CD4-positive, alpha-beta memory T cell (primary cell): ENCODE measurements around the gene ACTG1. TPM values are rescaled to one million over a fixed set of nuclear protein-coding genes. Genes with fewer than 3 reads are reported as not detected.

Source experiments
- CTCF ChIA-PET: fragments of 350-600 bp; sonication (Branson Sonifier 250); formaldehyde crosslinking; loops from one replicate; lab custom pipeline; 2021; ENCODE audit warnings: inconsistent platforms; ENCODE audit not compliant: partially characterized antibody; lab: Charles Lee
- POLR2A ChIA-PET: fragments of 350-600 bp; sonication (Branson Sonifier 250); formaldehyde crosslinking; loops from one replicate; lab custom pipeline; 2021; ENCODE audit not compliant: partially characterized antibody; lab: Charles Lee
- DNase-seq, 5 donors: peaks; one replicate each; pipeline versions ENCODE4 v3.0.0 to v3.0.0-alpha.2; 2020 to 2022; ENCODE audit warnings: mixed read lengths in 1 of 5
- H3K27ac ChIP-seq: one replicate; pipeline ENCODE4 v1.7.0; 2013; ENCODE audit warnings: low read depth, low read length
- H3K27me3 ChIP-seq: 2 replicates; pipeline ENCODE4 v1.7.0; 2013; ENCODE audit warnings: mild to moderate bottlenecking, low read length, moderate library complexity; ENCODE audit not compliant: insufficient read depth
- H3K36me3 ChIP-seq: 2 replicates; pipeline ENCODE4 v1.7.0; 2013; ENCODE audit warnings: mild to moderate bottlenecking, low read length, moderate library complexity; ENCODE audit not compliant: insufficient read depth
- H3K4me1 ChIP-seq: 2 replicates; pipeline ENCODE4 v1.7.0; 2013; ENCODE audit warnings: mild to moderate bottlenecking, low read length, moderate library complexity; ENCODE audit not compliant: insufficient read depth
- H3K4me3 ChIP-seq, 2 donors: one replicate each; pipeline ENCODE4 v1.7.0; 2013; ENCODE audit warnings: low read length in 2 of 2, mild to moderate bottlenecking in 1 of 2
- H3K9me3 ChIP-seq, 2 donors: one replicate each; pipeline ENCODE4 v1.7.0; 2013; ENCODE audit warnings: low read length in 2 of 2, control low read depth in 1 of 2; ENCODE audit not compliant: control insufficient read depth in 1 of 2
- H3K27ac Mint-ChIP-seq, 7 donors: one replicate each; pipeline ENCODE4 v1.8.0; 2020 to 2021; ENCODE audit warnings: mixed read lengths in 7 of 7, mild to moderate bottlenecking in 6 of 7, inconsistent platforms in 3 of 7, moderate library complexity in 3 of 7
- H3K27me3 Mint-ChIP-seq, 2 donors: one replicate each; pipeline ENCODE4 v1.8.0; 2020 to 2021; ENCODE audit warnings: mixed read lengths in 2 of 2
- H3K36me3 Mint-ChIP-seq, 2 donors: one replicate each; pipeline ENCODE4 v1.8.0; 2020 to 2021; ENCODE audit warnings: mixed read lengths in 2 of 2, inconsistent platforms in 1 of 2, mild to moderate bottlenecking in 1 of 2
- H3K4me1 Mint-ChIP-seq, 4 donors: one replicate each; pipeline ENCODE4 v1.8.0; 2020 to 2021; ENCODE audit warnings: mixed read lengths in 4 of 4, mild to moderate bottlenecking in 1 of 4
- H3K4me3 Mint-ChIP-seq, 8 donors: one replicate each; pipeline ENCODE4 v1.8.0; 2020 to 2021; ENCODE audit warnings: mixed read lengths in 8 of 8, mild to moderate bottlenecking in 7 of 8, moderate library complexity in 6 of 8, inconsistent platforms in 3 of 8
- H3K9me3 Mint-ChIP-seq, 8 donors: one replicate each; pipeline ENCODE4 v1.8.0; 2020 to 2021; ENCODE audit warnings: mixed read lengths in 8 of 8, mild to moderate bottlenecking in 5 of 8, inconsistent platforms in 3 of 8, moderate library complexity in 1 of 8
- intact Hi-C: fragments of 100-400 bp; cut with micrococcal nuclease; formaldehyde crosslinking; loops from one replicate; pipeline ENCODE4 v1.15.1; 2023
- polyA plus RNA-seq, 2 donors: library from polyadenylated mRNA; unstranded; fragments of 300-500 nt; fragmentation: Illumina TruSeq; gene quantifications; one replicate each; pipeline ENCODE4 v1.2.3, GENCODE V29; 2021
- total RNA-seq, 2 experiments: library from RNA; stranded (reverse); gene quantifications; one replicate each; pipeline ENCODE4 v1.2.3, GENCODE V29; 2021

ACTG1 gene
- total and polyA plus RNA-seq, 4 experiments from 2014 or later, result 1,031 to 1,651 (median 1,188) TPM

DNA sequence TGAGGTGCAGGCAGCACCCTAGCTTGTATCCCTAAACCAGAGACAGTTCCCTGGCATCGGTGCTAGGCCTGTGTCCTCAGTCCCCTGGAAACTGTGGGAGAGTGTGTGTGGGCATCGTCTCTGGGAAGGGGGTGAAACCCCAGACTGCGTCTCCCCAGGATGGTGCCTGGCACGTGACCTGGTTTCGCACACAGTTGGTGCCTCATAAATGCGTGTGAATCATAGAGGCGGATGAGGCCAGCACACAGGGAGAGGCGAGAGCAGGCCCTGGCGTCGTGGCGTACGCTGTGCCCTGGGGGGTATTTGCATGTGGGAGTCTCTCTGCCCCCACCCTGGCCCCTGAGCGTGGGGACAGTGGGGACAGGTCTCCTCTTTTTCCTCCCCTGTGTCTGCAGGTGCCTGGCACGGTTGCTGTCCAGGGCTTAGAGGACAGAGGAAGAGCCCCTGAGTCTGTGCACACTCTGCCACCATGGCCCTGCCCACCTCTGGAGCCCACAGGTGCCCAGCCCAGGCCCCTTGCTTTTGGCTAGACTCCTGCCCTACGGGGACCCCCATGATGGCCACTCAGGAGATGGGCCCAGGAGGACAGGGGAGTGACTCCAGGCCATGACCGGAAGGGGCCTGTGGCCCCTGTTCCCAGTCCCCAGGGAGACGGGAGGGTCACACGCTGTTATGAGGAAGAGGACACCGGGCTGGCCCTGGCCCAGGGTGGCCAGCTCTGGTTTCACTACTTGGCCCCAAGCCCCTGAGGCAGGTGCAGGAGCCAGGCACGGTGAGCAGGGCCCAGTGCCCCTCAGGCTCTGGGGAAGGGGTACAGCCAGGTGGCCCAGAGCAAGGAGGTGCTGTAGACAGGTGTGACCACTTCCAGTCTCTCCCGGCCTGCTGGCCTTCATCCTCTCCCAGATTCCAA lies 14.3 kb upstream of the ACTG1 start:
- Histone ChIP-seq H3K27ac (no peak overlapping the region), H3K9me3 (no peaks in the 10 kb centered on the region), H3K36me3 (no peaks in the 10 kb centered on the region), H3K27me3 (no peaks in the 10 kb centered on the region), H3K4me1 (no peaks in the 10 kb centered on the region), H3K4me3 (no peak overlapping the region)
- ChIA-PET POLR2A (no interaction called here), CTCF (no interaction called here)
- Mint-ChIP-seq H3K27ac (no peak overlapping the region), H3K36me3 (no peaks in the 10 kb centered on the region), H3K27me3 (peaks cover 0 to 4% of the 10 kb centered on the region in 2 donors), H3K9me3 (no peaks in the 10 kb centered on the region), H3K4me3 (no peak overlapping the region), H3K4me1 (peaks cover 0 to 4% (median 0%) of the 10 kb centered on the region in 4 donors)
- no peak for DNase-seq
- intact Hi-C loops, result no loop called here

DNA sequence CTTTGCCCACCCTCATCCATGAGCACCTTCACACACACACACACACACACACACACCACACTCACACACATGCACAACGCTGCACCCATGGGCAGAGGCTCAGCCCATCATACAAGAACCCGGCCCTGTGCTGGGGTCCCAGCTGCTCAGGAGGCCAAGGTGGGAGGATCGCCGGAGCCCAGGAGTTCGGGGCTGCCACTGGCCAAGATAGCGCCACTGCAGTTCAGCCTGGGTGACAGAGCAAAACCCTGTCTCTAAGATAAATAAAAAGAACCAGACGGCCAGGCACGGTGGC lies 12.2 kb upstream of the ACTG1 start:
- no peaks in the 10 kb centered on the region for H3K9me3 ChIP-seq
- H3K4me1 ChIP-seq, result peaks cover 4% of the 10 kb centered on the region
- Mint-ChIP-seq H3K4me3 (no peak overlapping the region), H3K9me3 (no peaks in the 10 kb centered on the region), H3K27ac (no peak overlapping the region), H3K27me3 (peaks cover 0 to 4% of the 10 kb centered on the region in 2 donors), H3K4me1 (peaks cover 0 to 4% (median under 1%) of the 10 kb centered on the region in 4 donors), H3K36me3 (no peaks in the 10 kb centered on the region)
- intact Hi-C loops, result no loop called here
- H3K36me3 ChIP-seq, result no peaks in the 10 kb centered on the region
- POLR2A ChIA-PET, result interaction anchor here (0.6 kb wide), 1 partner anchor 38 kb away, joined by 3 read pairs; no protein-coding TSS in a partner anchor
- no peak overlapping the region for H3K4me3 ChIP-seq
- H3K27ac ChIP-seq, result no peak overlapping the region
- no peaks in the 10 kb centered on the region for H3K27me3 ChIP-seq
- CTCF ChIA-PET, result no interaction called here
- DNase-seq, result no peak

DNA sequence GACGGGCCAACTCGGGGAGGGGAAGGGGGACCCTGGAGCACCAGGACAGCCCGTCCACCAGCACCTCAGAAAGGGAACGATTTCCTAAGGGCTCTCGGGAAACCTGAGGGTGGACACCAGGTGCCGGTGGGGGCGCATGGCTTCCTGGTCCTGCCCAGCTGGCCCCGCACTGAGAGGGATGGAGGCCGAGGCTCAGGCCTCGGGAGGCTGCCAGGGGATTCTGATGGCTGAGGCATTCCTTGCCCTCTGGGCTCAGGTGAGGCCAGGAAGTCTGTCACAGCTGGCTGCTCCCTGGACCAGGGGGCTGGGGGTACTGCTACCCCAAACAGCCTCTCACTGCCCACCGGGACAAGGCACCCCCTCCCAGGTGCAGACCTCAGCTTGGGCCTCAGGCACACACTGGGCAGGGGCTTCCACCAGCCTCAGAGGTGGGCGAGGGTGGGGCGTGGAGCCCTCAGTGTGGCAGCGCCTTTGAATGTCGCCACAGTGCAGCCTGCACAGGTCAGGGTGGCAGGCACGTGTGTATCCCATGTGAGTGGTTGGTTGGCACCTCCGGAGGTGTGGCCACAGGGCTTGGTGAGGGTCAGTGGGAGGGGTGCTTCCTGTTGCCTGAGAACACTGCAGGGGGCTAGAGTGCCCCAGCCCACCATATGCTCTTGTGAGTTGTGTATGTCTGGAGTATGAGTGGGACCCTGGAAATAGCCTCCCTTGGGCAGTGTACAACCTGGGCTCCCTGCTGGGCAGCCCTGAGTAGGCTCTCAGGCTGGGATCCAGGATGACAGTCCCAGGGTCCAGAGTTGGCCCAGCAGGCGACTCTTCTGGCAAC lies 11.7 kb upstream of the ACTG1 start:
- no peaks in the 10 kb centered on the region for H3K9me3 Mint-ChIP-seq
- Histone ChIP-seq H3K27me3 (no peaks in the 10 kb centered on the region), H3K9me3 (no peaks in the 10 kb centered on the region), H3K36me3 (no peaks in the 10 kb centered on the region), H3K4me3 (no peak overlapping the region), H3K4me1 (peaks cover 8% of the 10 kb centered on the region), H3K27ac (no peak overlapping the region)
- no peak overlapping the region for H3K4me3 Mint-ChIP-seq
- peak in 1 of 5 donors; percentile 21 for DNase-seq
- ChIA-PET CTCF (no interaction called here), POLR2A (no interaction called here)
- no peaks in the 10 kb centered on the region for H3K36me3 Mint-ChIP-seq
- peaks cover 0 to 4% (median under 1%) of the 10 kb centered on the region in 4 donors for H3K4me1 Mint-ChIP-seq
- intact Hi-C loops, result no loop called here
- H3K27me3 Mint-ChIP-seq, result peaks cover 0 to 4% of the 10 kb centered on the region in 2 donors
- H3K27ac Mint-ChIP-seq, result no peak overlapping the region

DNA sequence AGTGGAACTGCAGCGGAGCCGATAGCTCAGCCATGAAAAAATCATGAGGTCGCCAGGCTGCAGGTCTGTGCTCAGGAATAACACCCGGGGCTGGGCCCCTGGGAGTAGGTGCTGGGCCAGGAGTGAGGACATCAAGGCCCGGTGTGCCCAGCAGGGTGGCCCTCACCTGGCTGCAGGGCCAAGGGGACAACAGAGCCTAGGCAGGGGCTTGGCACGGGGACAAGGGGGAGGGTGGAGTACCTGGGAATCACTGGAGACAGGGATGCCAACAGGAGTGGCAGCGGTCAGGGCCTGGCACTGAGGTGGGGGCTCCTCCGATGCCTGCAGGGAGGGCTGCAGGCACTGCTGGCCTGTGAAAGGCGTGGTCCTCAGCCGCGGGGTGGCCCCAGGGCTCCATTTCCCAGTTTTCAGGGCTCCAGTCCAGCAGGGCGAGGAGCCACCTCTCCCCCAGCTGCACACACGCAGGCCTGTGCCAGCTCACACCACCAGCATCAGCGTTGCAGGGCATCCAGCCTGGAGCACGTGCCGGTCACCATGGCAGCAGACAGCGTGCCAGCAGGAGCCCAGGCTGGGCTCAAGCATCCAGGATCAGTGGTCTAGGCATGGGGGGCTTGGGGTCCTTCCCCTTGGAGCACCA lies 10.9 kb upstream of the ACTG1 start:
- CTCF ChIA-PET, result no interaction called here
- Histone ChIP-seq H3K4me3 (no peak overlapping the region), H3K36me3 (no peaks in the 10 kb centered on the region), H3K27ac (no peak overlapping the region), H3K27me3 (no peaks in the 10 kb centered on the region), H3K9me3 (no peaks in the 10 kb centered on the region), H3K4me1 (peaks cover 13% of the 10 kb centered on the region)
- Mint-ChIP-seq H3K36me3 (no peaks in the 10 kb centered on the region), H3K9me3 (no peaks in the 10 kb centered on the region), H3K4me3 (no peak overlapping the region), H3K27me3 (peaks cover 0 to 4% of the 10 kb centered on the region in 2 donors), H3K4me1 (peaks cover 0 to 5% (median under 1%) of the 10 kb centered on the region in 4 donors), H3K27ac (no peak overlapping the region)
- intact Hi-C loops, result no loop called here
- POLR2A ChIA-PET, result interaction anchor here (1.1 kb wide), 1 partner anchor 48 kb away, joined by 3 read pairs; no protein-coding TSS in a partner anchor
- peak in 1 of 5 donors; percentile 33 for DNase-seq

DNA sequence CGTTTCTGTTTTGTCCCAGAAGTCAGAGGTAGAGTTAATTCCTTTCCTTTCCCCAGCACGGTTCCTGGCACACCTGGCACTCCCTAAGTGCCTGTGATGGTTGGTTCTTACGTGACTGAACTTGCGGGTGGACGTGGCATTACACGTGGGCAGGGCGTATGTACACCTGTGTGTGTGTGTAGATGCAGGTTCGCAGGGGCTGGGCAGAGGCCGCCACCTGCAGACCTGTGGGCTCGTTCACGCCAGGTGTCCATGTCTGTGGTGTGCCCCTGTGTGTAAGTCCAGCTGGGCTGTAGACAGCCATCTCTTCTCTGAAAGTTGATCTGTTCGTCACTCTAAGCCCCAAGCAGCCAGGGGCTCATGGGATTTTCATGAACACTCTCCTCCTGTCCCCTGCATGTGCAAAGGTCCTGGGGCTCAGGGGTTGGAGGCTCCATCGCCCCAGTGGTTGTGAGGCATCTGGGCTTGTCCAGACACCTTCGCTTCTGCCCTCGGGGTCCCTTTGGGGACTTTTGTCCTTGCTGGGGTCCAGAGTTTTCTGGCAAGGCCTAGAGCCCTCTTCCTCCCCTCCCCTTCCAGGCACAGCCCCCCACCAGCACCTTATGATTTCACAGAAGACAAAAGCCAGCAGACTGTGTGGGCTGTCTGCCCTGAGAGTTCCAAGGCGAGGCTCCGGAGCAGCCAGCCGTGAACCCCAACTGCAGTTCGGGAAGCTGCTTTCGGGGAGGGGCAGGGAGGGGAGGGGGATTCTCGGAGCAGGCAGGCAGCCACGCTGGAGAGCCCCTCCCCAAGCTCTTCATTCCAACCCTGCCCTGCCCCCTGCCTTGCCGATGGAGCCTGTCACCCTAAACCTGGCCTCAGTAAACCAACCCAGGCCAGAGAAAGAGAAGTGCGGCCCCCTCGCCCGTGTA lies 10.1 kb upstream of the ACTG1 start:
- POLR2A ChIA-PET, result interaction anchor here (1.1 to 1.6 kb wide), 3 partner anchors 12 to 48 kb away, joined by 3 to 4 read pairs (median 4); no protein-coding TSS in a partner anchor
- CTCF ChIA-PET, result no interaction called here
- no peak overlapping the region for H3K4me3 ChIP-seq

More for the DNA sequence above, 10.1 kb upstream of the ACTG1 start:
- H3K36me3 Mint-ChIP-seq, result no peaks in the 10 kb centered on the region
- intact Hi-C loops, result no loop called here
- H3K4me3 Mint-ChIP-seq, result no peak overlapping the region
- H3K27me3 ChIP-seq, result no peaks in the 10 kb centered on the region
- H3K9me3 Mint-ChIP-seq, result no peaks in the 10 kb centered on the region
- peaks cover 19% of the 10 kb centered on the region for H3K4me1 ChIP-seq
- H3K27me3 Mint-ChIP-seq, result peaks cover 0 to 4% of the 10 kb centered on the region in 2 donors
- peaks cover 4 to 12% (median 6%) of the 10 kb centered on the region in 4 donors for H3K4me1 Mint-ChIP-seq
- peak in 1 of 5 donors; percentile 20 for DNase-seq
- H3K27ac ChIP-seq, result no peak overlapping the region
- peak overlapping the region in 1 of 7 donors; percentile 72 for H3K27ac Mint-ChIP-seq
- H3K9me3 ChIP-seq, result no peaks in the 10 kb centered on the region
- H3K36me3 ChIP-seq, result no peaks in the 10 kb centered on the region
